ENCODE results near the gene MRPS25. TPM values are rescaled to one million over a fixed set of nuclear protein-coding genes. Genes with fewer than 3 reads are reported as not detected.

Gene MRPS25
- total RNA-seq, 1 donor from 2014 or later, result 50.0 TPM

- H3K27me3 Mint-ChIP-seq (ENCODE audit: unreplicated experiment), result no peaks in the 10 kb centered on the region
These were observed 1.3 kb downstream of the MRPS25 start for GRCh38 chr3:15063656-15064286.

GRCh38 chr3:15063238-15063637 is 1.9 kb downstream of the MRPS25 start:
- TF ChIP-seq CTCF (IDR thresholded peaks at IDR 0.05), result no peak
- H3K4me1 Mint-ChIP-seq (ENCODE audit: unreplicated experiment), result peaks cover 20% of the 10 kb centered on the region
- peaks cover 12% of the 10 kb centered on the region for H3K36me3 Mint-ChIP-seq (ENCODE audit: unreplicated experiment)
- H3K27ac Mint-ChIP-seq (ENCODE audit: unreplicated experiment), result no peak overlapping the region
- H3K9me3 Mint-ChIP-seq (ENCODE audit: unreplicated experiment), result no peaks in the 10 kb centered on the region
- H3K27me3 Mint-ChIP-seq (ENCODE audit: unreplicated experiment), result no peaks in the 10 kb centered on the region
- no peak for DNase-seq (ENCODE audit: extremely low spot score, unreplicated experiment)
- peak overlapping the region; percentile 96 for H3K4me3 Mint-ChIP-seq (ENCODE audit: unreplicated experiment)

More at GRCh38 chr3:15063656-15064286, 1.3 kb downstream of the MRPS25 start:
- DNase-seq (ENCODE audit: extremely low spot score, unreplicated experiment), result no peak
- no peak for TF ChIP-seq CTCF (IDR thresholded peaks at IDR 0.05)
- Mint-ChIP-seq H3K9me3 (ENCODE audit: unreplicated experiment) (no peaks in the 10 kb centered on the region), H3K4me1 (ENCODE audit: unreplicated experiment) (peaks cover 20% of the 10 kb centered on the region), H3K4me3 (ENCODE audit: unreplicated experiment) (peak overlapping the region; percentile 96), H3K36me3 (ENCODE audit: unreplicated experiment) (peaks cover 7% of the 10 kb centered on the region), H3K27ac (ENCODE audit: unreplicated experiment) (peak overlapping the region; percentile 83)

GRCh38 chr3:15060029-15060428 is 5.1 kb downstream of the MRPS25 start:
- Mint-ChIP-seq H3K36me3 (ENCODE audit: unreplicated experiment) (peaks cover 10% of the 10 kb centered on the region), H3K4me1 (ENCODE audit: unreplicated experiment) (peaks cover 16% of the 10 kb centered on the region), H3K27ac (ENCODE audit: unreplicated experiment) (no peak overlapping the region), H3K27me3 (ENCODE audit: unreplicated experiment) (no peaks in the 10 kb centered on the region), H3K4me3 (ENCODE audit: unreplicated experiment) (no peak overlapping the region), H3K9me3 (ENCODE audit: unreplicated experiment) (no peaks in the 10 kb centered on the region)
- TF ChIP-seq CTCF (IDR thresholded peaks at IDR 0.05), result no peak
- no peak for DNase-seq (ENCODE audit: extremely low spot score, unreplicated experiment)

GRCh38 chr3:15056676-15057404 is 8.3 kb downstream of the MRPS25 start:
- no peak overlapping the region for H3K4me3 Mint-ChIP-seq (ENCODE audit: unreplicated experiment)
- H3K27ac Mint-ChIP-seq (ENCODE audit: unreplicated experiment), result no peak overlapping the region
- H3K9me3 Mint-ChIP-seq (ENCODE audit: unreplicated experiment), result no peaks in the 10 kb centered on the region
- TF ChIP-seq CTCF (IDR thresholded peaks at IDR 0.05), result no peak
- no peaks in the 10 kb centered on the region for H3K27me3 Mint-ChIP-seq (ENCODE audit: unreplicated experiment)
- peaks cover 17% of the 10 kb centered on the region for H3K36me3 Mint-ChIP-seq (ENCODE audit: unreplicated experiment)
- peaks cover 2% of the 10 kb centered on the region for H3K4me1 Mint-ChIP-seq (ENCODE audit: unreplicated experiment)
- DNase-seq (ENCODE audit: extremely low spot score, unreplicated experiment), result no peak

GRCh38 chr3:15055019-15055557 is 10.0 kb downstream of the MRPS25 start:
- Mint-ChIP-seq H3K9me3 (ENCODE audit: unreplicated experiment) (no peaks in the 10 kb centered on the region), H3K27ac (ENCODE audit: unreplicated experiment) (no peak overlapping the region), H3K4me3 (ENCODE audit: unreplicated experiment) (no peak overlapping the region), H3K27me3 (ENCODE audit: unreplicated experiment) (no peaks in the 10 kb centered on the region), H3K36me3 (ENCODE audit: unreplicated experiment) (peaks cover 19% of the 10 kb centered on the region), H3K4me1 (ENCODE audit: unreplicated experiment) (peaks cover 2% of the 10 kb centered on the region)
- TF ChIP-seq CTCF (IDR thresholded peaks at IDR 0.05), result no peak
- no peak for DNase-seq (ENCODE audit: extremely low spot score, unreplicated experiment)
